SK-N-MC (cell line): Measurements from ENCODE around the gene TMEM163.

Source experiments
- DNase-seq: peaks from one replicate; pipeline ENCODE4 v3.0.0-alpha.2; 2011; ENCODE audit warnings: low read depth, low spot score
- H3K27ac ChIP-seq: fragments of 200-600 bp; sonication (generic); 2 replicates; pipeline ENCODE4 v1.5.1; 2016; ENCODE audit warnings: mixed run types
- H3K36me3 ChIP-seq: fragments of 200-600 bp; sonication (generic); 2 replicates; pipeline ENCODE4 v1.6.1; 2017; ENCODE audit warnings: antibody characterized with exemption, low read length, mixed read lengths; ENCODE audit not compliant: insufficient read depth
- H3K4me3 ChIP-seq: fragments of 200-600 bp; sonication (generic); 2 replicates; pipeline ENCODE4 v1.5.1; 2016
- H3K9ac ChIP-seq: fragments of 200-600 bp; sonication (generic); 2 replicates; pipeline ENCODE4 v1.8.0; 2017; ENCODE audit warnings: mixed run types, mixed read lengths; ENCODE audit not compliant: insufficient read length
- H3K9me3 ChIP-seq: fragments of 200-600 bp; sonication (generic); 2 replicates; pipeline ENCODE4 v1.6.1; 2017; ENCODE audit warnings: low read depth, mild to moderate bottlenecking, antibody characterized with exemption, low read length, moderate library complexity, mixed read lengths
- EZH2 ChIP-seq: fragments of 200-600 bp; sonication (generic); IDR thresholded peaks from one replicate; pipeline ENCODE4 v1.6.1; 2017; ENCODE audit warnings: antibody characterized with exemption
- FOXP2 ChIP-seq: optimal IDR thresholded peaks from 2 replicates; pipeline ENCODE3; 2011; ENCODE audit warnings: mild to moderate bottlenecking, moderate library complexity; ENCODE audit not compliant: insufficient read depth; ENCODE audit errors: extremely low read length, control extremely low read depth
- POLR2AphosphoS5 ChIP-seq: IDR thresholded peaks from 2 replicates; pipeline ENCODE4 v1.6.1; 2012; ENCODE audit warnings: mild to moderate bottlenecking, low read depth, low read length, borderline replicate concordance

Gene TMEM163

DNA sequence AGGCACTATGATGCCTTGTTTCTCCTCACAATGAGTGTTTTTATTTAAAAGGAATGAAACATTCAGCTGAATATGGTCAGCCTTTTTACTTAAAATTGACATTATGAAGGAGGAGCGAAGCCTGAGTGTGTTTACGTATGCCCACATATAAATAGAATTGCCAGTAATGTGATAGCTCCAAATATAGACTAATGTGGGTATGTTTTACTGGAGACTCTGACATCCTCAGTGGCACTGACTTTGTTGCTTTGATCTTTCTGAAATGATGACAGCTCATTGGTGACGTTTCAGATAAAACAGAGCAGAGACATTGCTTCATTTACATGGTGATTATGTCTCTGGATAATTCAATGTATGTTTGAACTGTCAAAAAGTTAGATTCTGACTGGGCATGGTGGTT, 297.9 kb downstream of the TMEM163 start:
- no peaks in the 10 kb centered on the region for H3K9me3 ChIP-seq
- no peak overlapping the region for H3K4me3 ChIP-seq
- H3K9ac ChIP-seq = no peak overlapping the region
- DNase-seq = no peak
- TF ChIP-seq POLR2AphosphoS5 (no peak), EZH2 (no peak), FOXP2 (no peak)
- no peak overlapping the region for H3K27ac ChIP-seq
- no peaks in the 10 kb centered on the region for H3K36me3 ChIP-seq

DNA sequence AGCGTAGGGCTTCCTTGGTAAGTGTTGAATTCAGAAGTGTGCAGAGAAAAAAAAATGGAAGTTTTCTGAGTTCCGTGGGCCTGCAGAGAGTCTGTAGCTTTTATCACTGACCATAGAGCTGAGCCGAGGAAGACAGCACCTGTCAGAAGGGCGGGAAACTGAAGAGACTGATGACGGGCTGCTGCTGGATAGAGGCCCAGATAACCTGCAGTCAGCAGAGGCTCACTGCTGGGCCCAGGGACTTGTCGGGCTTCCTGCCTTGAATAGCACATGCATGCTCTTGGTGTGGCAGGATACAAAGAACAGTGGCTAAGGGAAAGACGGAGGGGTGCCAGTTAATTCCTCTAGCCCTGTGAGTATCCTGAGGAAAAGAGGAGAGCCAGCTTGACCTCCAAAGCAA, 298.5 kb downstream of the TMEM163 start:
- no peak overlapping the region for H3K27ac ChIP-seq
- H3K36me3 ChIP-seq = no peaks in the 10 kb centered on the region
- no peaks in the 10 kb centered on the region for H3K9me3 ChIP-seq
- H3K4me3 ChIP-seq = no peak overlapping the region
- TF ChIP-seq FOXP2 (no peak), EZH2 (no peak), POLR2AphosphoS5 (no peak)
- DNase-seq = no peak
- H3K9ac ChIP-seq = no peak overlapping the region

DNA sequence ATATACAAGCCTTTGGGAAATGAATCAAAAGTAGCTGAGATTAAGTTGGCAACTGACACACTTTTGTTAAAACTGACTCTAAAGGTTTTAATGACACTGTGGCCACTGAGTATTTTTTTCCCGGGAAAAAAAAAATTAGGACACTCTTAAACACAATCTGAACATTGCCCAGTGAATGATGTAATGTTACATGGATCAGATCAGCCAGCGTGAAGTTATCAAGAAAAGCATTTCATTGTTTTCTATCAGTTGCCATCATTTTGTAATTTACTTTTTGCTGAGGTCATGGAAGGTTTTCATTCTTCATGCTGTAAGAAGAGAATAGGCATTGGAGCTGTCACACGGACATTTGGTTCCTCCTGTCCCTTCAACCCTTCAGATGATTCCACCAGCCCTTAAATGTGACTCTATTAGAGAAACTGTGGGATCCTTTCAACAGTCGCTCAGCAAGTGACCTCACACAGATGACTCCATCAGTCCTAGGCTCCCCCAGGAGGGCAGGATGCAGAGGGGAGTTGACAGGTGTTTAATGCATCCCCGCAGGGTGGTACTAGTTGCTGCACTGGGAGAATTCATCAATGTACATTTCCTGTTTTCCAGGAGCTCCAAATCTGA, 300.7 kb downstream of the TMEM163 start:
- H3K36me3 ChIP-seq = no peaks in the 10 kb centered on the region
- no peaks in the 10 kb centered on the region for H3K9me3 ChIP-seq
- no peak for DNase-seq
- TF ChIP-seq EZH2 = no peak
- TF ChIP-seq FOXP2 = no peak
- no peak for TF ChIP-seq POLR2AphosphoS5
- no peak overlapping the region for H3K27ac ChIP-seq
- no peak overlapping the region for H3K4me3 ChIP-seq
- H3K9ac ChIP-seq = no peak overlapping the region

DNA sequence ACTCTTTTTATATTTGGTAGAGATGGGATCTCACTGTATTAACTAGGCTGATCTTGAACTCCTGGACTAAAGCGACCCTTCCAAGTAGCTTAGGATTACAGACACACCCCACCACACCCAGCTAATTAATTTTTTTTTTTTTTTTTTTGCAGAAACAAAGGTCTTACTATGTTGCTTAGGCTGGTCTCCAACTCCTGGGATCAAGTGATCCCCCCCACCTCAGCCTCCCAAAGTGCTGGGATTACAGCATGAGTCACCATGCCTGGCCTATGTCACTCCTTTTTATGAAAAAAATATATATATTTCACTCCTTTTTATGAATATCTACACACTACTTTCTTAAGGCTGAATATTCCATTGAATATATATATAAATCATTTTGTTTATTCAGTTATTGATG, 302.2 kb downstream of the TMEM163 start:
- no peak for DNase-seq
- no peak overlapping the region for H3K9ac ChIP-seq

DNA sequence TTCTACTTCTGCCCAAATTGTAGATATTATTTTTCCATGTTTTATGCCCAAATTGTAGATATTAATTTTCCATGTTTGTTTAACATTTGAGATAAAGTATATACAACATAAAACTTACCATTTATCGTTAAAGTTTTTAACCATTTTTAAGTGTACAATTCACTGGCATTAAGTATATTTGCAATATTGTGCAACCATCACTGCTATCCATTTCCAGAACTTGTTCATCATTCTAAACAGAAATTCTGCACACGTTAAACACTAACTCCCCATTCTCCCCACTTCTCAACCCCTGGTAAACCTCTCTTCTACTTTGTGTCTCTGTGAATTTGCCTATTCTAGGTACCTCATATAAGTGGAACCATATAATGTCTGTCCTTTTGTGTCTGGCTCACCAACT, 302.8 kb downstream of the TMEM163 start:
- Histone ChIP-seq H3K36me3 (no peaks in the 10 kb centered on the region), H3K9me3 (no peaks in the 10 kb centered on the region), H3K4me3 (no peak overlapping the region)

More for the DNA sequence above, 302.2 kb downstream of the TMEM163 start:
- no peak overlapping the region for H3K27ac ChIP-seq
- no peaks in the 10 kb centered on the region for H3K36me3 ChIP-seq
- no peaks in the 10 kb centered on the region for H3K9me3 ChIP-seq
- H3K4me3 ChIP-seq = no peak overlapping the region
- TF ChIP-seq FOXP2 = no peak
- TF ChIP-seq POLR2AphosphoS5 = no peak
- no peak for TF ChIP-seq EZH2

DNA sequence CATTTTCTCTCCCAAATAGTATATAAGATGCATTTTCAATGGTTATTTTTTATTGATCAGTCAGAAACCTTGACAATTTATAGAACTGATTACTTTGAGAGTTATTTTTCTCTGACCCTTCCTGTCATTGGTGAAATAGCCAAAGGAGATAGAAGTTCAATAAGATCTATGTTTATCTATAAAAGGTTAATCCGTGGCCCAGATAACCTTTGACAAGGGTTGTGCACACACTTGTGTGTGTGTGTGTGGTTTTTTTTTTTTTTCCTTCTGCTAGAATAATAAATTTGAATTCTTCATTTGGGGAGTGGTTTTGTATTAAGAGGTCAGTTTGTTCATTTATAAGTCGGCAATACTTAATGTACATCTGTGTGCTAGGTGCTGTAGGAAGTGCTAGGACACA, 304.9 kb downstream of the TMEM163 start:
- Histone ChIP-seq H3K9ac (no peak overlapping the region), H3K27ac (no peak overlapping the region), H3K36me3 (no peaks in the 10 kb centered on the region), H3K4me3 (no peak overlapping the region), H3K9me3 (no peaks in the 10 kb centered on the region)
- TF ChIP-seq POLR2AphosphoS5 = no peak
- TF ChIP-seq FOXP2 = no peak
- DNase-seq = no peak

More for the DNA sequence above, 302.8 kb downstream of the TMEM163 start:
- no peak overlapping the region for H3K27ac ChIP-seq
- DNase-seq = no peak
- no peak overlapping the region for H3K9ac ChIP-seq
- TF ChIP-seq POLR2AphosphoS5 (no peak), FOXP2 (no peak), EZH2 (no peak)

DNA sequence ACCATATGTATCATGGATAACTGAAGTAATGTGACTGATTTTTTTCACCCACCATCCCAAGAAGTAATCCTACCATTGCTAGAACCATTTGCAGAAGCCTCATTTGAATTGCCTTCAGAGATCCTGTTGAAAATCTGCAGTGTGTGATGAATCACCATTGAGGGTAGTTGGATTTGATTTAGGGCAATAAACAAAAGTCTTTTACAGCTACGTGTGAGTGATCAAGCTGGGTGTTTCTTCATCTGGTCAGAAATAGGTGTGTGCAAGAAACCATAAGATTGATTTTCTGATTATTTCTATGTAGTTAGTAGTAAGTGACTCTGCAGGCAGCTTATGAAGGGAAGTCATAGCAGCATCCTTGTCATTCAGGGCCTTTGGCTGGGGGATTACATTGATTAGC, 305.4 kb downstream of the TMEM163 start:
- no peaks in the 10 kb centered on the region for H3K9me3 ChIP-seq
- H3K9ac ChIP-seq = no peak overlapping the region
- TF ChIP-seq EZH2 = no peak
- no peak for TF ChIP-seq FOXP2
- no peak for TF ChIP-seq POLR2AphosphoS5
- H3K36me3 ChIP-seq = no peaks in the 10 kb centered on the region
- no peak overlapping the region for H3K27ac ChIP-seq
- H3K4me3 ChIP-seq = no peak overlapping the region
- DNase-seq = no peak

DNA sequence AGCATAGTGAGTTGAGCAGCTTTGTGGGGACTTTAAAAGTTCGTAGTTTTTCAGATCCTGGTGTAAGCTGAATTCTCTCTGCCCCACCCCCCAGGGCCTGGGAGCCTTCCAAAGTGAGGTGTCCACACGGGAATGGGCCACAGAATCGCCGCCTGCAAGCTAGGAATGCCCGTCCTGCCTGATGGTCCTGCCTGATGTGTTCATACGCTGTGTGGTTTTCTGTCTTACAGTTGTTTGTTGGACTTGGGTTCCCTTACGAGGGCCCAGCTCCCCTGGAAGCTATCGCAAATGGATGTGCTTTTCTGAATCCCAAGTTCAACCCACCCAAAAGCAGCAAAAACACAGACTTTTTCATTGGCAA, 306.2 kb downstream of the TMEM163 start:
- H3K4me3 ChIP-seq = no peak overlapping the region
- no peaks in the 10 kb centered on the region for H3K36me3 ChIP-seq
- no peak for DNase-seq
- H3K27ac ChIP-seq = no peak overlapping the region
- no peak overlapping the region for H3K9ac ChIP-seq
- no peaks in the 10 kb centered on the region for H3K9me3 ChIP-seq
- no peak for TF ChIP-seq EZH2
- no peak for TF ChIP-seq POLR2AphosphoS5
- no peak for TF ChIP-seq FOXP2

DNA sequence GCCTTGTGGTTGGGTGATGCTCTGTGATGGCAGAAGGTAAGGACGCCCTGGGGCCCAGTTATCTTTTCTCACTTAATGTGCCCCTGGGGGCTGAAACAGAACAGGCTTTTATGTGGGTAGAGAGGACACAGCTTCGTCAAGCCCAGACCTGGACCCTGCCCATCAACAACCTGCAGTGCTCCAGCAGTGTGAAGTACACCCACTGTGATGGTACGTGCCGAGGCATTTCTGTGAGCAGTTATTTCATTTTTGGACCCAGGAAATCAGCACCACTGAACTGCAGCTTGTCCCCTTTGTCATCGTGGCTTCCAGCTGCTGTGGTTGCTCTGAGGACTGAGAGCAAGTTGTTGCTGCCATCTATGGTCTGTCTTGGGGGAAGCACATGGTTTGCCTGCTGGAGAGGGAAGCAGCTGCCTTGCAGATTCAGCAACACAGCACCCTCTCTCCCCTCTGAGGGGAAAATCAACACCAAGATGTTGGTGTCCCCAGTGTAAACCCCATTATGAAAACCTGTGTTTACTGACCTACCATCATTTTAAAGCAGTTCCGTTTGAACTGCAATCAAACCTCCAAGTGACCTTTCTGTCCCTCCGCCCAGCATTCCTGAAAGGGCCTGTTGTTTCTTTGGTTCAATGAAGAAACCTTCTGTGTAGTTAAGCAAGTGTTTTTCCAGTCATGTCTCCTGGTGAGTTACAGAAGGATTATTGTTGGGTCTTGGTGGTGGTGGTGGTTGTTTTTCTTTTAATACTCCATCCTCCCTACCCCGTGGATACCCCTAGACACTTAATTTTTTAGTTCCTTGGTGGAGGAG, 306.8 kb downstream of the TMEM163 start:
- TF ChIP-seq FOXP2 (peak; percentile 10), POLR2AphosphoS5 (no peak)
- Histone ChIP-seq H3K9me3 (no peaks in the 10 kb centered on the region), H3K36me3 (no peaks in the 10 kb centered on the region), H3K27ac (no peak overlapping the region), H3K4me3 (no peak overlapping the region), H3K9ac (no peak overlapping the region)
- DNase-seq = peak; percentile 24
